ENCODE data around the gene SPOCK1. TPM values are rescaled to one million over a fixed set of nuclear protein-coding genes. Genes with fewer than 3 reads are reported as not detected.

SPOCK1 gene
- total RNA-seq, 1 donor from 2014 or later: 81.2 TPM

DNA sequence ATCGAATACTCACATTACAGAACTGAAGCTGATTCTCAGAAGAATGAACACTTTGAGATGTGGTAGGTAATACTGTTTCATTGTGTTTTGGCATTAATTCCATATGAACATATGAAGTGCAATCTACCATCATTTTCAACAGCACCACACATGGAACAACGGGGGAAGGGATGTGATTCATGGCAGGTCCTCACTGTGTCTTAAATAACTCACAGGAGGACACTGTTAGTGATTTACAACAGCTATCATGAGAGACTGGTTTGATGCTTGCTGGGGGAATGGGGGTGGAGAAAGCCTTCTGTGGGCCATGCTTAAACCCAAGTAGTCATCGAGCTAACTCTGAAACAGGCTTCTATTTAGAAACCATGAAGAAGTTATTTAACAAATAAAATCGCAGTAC is 232.9 kb downstream of the SPOCK1 start:
- no peak for DNase-seq (ENCODE audit: low spot score in 2 of 2)
- TF ChIP-seq CTCF (IDR thresholded peaks at IDR 0.05): no peak
- intact Hi-C loops (cut with DNase I): no loop called here

DNA sequence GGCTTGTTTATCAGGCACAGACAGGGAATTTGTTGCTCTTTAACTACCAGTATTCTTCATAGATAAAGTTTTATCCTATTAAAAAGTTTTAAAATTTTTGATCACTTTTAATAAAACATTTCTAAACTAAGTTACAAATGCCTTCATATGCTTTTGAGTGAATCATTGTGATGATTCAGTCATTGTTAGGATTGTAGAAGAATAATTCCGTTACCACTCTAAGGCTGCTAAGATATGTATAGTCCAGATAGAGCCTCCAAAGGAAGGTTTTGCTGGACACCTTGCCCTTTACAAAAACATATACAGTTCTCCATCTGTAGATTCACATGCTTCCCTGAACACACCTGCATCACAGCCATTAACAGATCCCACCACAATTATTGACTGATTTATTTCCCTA is 233.7 kb downstream of the SPOCK1 start:
- H3K36me3 ChIP-seq: no peaks in the 10 kb centered on the region
- no peaks in the 10 kb centered on the region for H3K27me3 ChIP-seq
- H3K4me3 ChIP-seq: no peak overlapping the region
- H3K9me3 ChIP-seq: no peaks in the 10 kb centered on the region
- H3K4me1 ChIP-seq: no peaks in the 10 kb centered on the region
- H3K27ac ChIP-seq: no peak overlapping the region
- intact Hi-C loops (cut with DNase I): no loop called here
- no peak for TF ChIP-seq CTCF (IDR thresholded peaks at IDR 0.05)
- DNase-seq (ENCODE audit: low spot score in 2 of 2): no peak

More for the DNA sequence above, 232.9 kb downstream of the SPOCK1 start:
- Histone ChIP-seq H3K4me1 (no peaks in the 10 kb centered on the region), H3K27ac (no peak overlapping the region), H3K27me3 (no peaks in the 10 kb centered on the region), H3K36me3 (no peaks in the 10 kb centered on the region), H3K4me3 (no peak overlapping the region), H3K9me3 (no peaks in the 10 kb centered on the region)

DNA sequence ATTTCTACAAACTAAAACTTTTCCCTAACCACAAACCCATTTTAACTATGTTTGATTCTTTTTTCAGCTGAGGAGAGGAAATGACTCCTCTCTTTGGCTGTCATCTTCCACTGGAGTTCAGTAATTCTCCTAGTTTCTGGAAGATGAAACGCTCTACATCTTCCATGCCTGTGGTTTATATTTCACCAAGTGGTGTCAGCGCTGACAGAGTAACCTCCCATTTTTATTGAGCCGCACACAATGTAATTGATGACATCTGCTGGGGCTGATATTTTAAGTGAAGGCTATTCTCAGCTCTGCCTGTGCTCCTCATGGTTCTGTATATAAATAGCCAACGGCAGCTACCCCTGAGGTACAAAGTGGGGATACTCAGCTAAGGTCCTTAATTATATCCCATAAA is 234.6 kb downstream of the SPOCK1 start:
- H3K4me3 ChIP-seq: no peak overlapping the region
- H3K27ac ChIP-seq: peak overlapping the region in 1 of 2 donors; percentile 0
- H3K27me3 ChIP-seq: no peaks in the 10 kb centered on the region
- intact Hi-C loops (cut with DNase I): no loop called here
- no peaks in the 10 kb centered on the region for H3K4me1 ChIP-seq
- H3K9me3 ChIP-seq: no peaks in the 10 kb centered on the region
- no peak for TF ChIP-seq CTCF (IDR thresholded peaks at IDR 0.05)
- no peaks in the 10 kb centered on the region for H3K36me3 ChIP-seq
- no peak for DNase-seq (ENCODE audit: low spot score in 2 of 2)

DNA sequence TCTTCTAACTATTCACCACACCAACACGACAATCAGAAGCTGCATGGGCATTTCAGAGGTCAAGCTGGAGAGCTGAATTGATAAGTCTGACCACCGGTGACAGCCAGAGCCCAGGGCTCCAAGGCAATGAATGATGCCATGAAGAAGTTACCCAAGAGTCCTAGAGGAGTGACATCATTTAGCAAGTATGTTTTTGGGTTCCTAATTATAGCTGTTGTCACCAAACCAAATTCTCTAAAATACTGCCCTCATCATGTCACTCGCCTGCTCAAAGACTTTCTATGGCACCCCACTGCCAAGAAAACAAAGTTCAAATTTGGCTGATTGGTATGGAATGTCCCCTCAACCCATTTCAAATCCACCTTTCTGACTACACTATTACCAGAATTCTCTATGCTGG is 235.1 kb downstream of the SPOCK1 start:
- intact Hi-C loops (cut with DNase I): no loop called here
- Histone ChIP-seq H3K36me3 (no peaks in the 10 kb centered on the region), H3K4me1 (no peaks in the 10 kb centered on the region), H3K27me3 (no peaks in the 10 kb centered on the region), H3K9me3 (no peaks in the 10 kb centered on the region), H3K27ac (peak overlapping the region in 1 of 2 donors; percentile 0), H3K4me3 (no peak overlapping the region)
- DNase-seq (ENCODE audit: low spot score in 2 of 2): no peak
- TF ChIP-seq CTCF (IDR thresholded peaks at IDR 0.05): no peak

DNA sequence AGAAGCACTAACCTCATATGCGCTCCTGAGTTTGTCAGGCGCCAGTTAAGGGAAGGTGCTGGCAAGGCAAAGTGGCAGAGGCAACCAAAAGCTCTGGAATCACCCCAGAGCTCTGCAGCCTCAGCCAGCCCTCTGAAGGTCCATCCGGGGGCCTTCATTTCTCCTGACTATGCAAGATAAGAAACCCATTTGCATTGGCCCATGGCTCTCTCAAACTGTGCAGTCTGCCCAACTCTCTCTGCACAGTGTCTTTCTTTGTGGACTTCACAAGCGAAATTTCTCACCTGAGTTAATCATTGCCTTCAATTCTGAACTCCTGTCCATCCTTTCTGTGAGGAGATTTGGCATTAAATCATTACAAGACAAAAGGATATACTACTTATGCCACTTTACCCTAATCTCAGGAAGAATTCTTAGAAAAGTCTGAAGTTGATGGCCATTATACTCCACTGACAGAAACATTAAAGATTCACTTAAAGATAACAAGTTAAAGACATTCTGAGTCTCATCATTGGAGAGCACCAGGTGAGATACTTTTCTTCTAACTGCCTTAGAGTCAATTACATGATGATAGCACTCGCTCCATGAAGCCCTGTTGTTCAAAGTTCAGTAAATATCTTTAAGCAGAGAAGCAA is 235.6 kb downstream of the SPOCK1 start:
- no peak overlapping the region for H3K4me3 ChIP-seq
- no peaks in the 10 kb centered on the region for H3K4me1 ChIP-seq
- intact Hi-C loops (cut with DNase I): no loop called here
- TF ChIP-seq CTCF (IDR thresholded peaks at IDR 0.05): no peak
- no peak for DNase-seq (ENCODE audit: low spot score in 2 of 2)
- H3K36me3 ChIP-seq: no peaks in the 10 kb centered on the region
- H3K9me3 ChIP-seq: no peaks in the 10 kb centered on the region
- no peak overlapping the region for H3K27ac ChIP-seq
- H3K27me3 ChIP-seq: no peaks in the 10 kb centered on the region

- H3K9me3 ChIP-seq: no peaks in the 10 kb centered on the region
- H3K4me3 ChIP-seq: no peak overlapping the region
- no peak for DNase-seq (ENCODE audit: low spot score in 2 of 2)
- TF ChIP-seq CTCF (IDR thresholded peaks at IDR 0.05): no peak
- no peak overlapping the region for H3K27ac ChIP-seq
- intact Hi-C loops (cut with DNase I): no loop called here
- H3K27me3 ChIP-seq: no peaks in the 10 kb centered on the region
- no peaks in the 10 kb centered on the region for H3K4me1 ChIP-seq
- H3K36me3 ChIP-seq: no peaks in the 10 kb centered on the region
These were observed 236.3 kb downstream of the SPOCK1 start for GRCh38 chr5:137262818-137263217.

All from ascending aorta (tissue), 2 donors.